Activated T-helper 17 cell treated with anti-CD3 and anti-CD28 coated beads, Interleukin-2, amount 50 U/mL, for 72 hours (primary cell): ENCODE measurements around the gene PITPNM1. TPM values are rescaled to one million over a fixed set of nuclear protein-coding genes. Genes with fewer than 3 reads are reported as not detected.

Experiments used
- ATAC-seq: fragments of 150-1000 bp; cut with Tn5 transposase; replicated peaks from 2 replicates; pipeline ENCODE4 v1.10.0; 2021; ENCODE audit warnings: mild to moderate bottlenecking, moderate library complexity
- H3K27ac Mint-ChIP-seq: one replicate; pipeline ENCODE4 v1.8.0; 2022; ENCODE audit warnings: mixed read lengths
- H3K27me3 Mint-ChIP-seq: one replicate; pipeline ENCODE4 v1.8.0; 2022; ENCODE audit warnings: mixed read lengths
- H3K36me3 Mint-ChIP-seq: one replicate; pipeline ENCODE4 v1.8.0; 2022; ENCODE audit warnings: low read depth, mild to moderate bottlenecking, mixed read lengths
- H3K4me1 Mint-ChIP-seq: one replicate; pipeline ENCODE4 v1.8.0; 2022; ENCODE audit warnings: mixed read lengths
- H3K4me3 Mint-ChIP-seq: one replicate; pipeline ENCODE4 v1.8.0; 2022; ENCODE audit warnings: mild to moderate bottlenecking, mixed read lengths
- H3K9me3 Mint-ChIP-seq: one replicate; pipeline ENCODE4 v1.8.0; 2022; ENCODE audit warnings: mixed read lengths
- total RNA-seq, 2 donors: library from RNA; stranded (reverse); gene quantifications; one replicate each; pipeline ENCODE4 v1.2.3, GENCODE V29; 2022

The PITPNM1 gene
- total RNA-seq, 2 donors from 2014 or later, result 97.9 to 111 TPM

DNA sequence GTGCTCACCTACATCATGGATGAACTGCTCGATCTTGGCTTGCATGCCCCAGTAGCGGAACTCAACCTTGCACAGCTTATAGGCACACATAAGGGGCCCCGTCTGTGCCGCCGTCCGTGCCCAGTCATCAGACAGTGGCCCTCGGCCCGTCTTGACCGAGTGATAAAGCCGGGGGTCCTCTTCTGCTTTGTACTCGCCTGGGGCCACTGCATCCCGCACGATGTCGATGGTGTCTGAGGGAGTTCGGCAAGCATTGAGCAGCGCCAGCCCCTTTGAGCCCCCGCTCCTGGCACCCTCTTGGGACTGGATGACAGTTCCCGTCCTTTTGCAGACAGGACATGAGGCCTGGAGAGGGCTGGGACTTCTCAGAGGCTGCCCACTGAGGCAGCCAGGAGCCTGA lies 3.3 kb downstream of the PITPNM1 start:
- H3K27me3 Mint-ChIP-seq, result no peaks in the 10 kb centered on the region
- peaks cover 91% of the 10 kb centered on the region for H3K36me3 Mint-ChIP-seq
- ATAC-seq, result no peak
- no peak overlapping the region for H3K4me3 Mint-ChIP-seq
- H3K4me1 Mint-ChIP-seq, result peaks cover 23% of the 10 kb centered on the region
- H3K27ac Mint-ChIP-seq, result no peak overlapping the region
- no peaks in the 10 kb centered on the region for H3K9me3 Mint-ChIP-seq

DNA sequence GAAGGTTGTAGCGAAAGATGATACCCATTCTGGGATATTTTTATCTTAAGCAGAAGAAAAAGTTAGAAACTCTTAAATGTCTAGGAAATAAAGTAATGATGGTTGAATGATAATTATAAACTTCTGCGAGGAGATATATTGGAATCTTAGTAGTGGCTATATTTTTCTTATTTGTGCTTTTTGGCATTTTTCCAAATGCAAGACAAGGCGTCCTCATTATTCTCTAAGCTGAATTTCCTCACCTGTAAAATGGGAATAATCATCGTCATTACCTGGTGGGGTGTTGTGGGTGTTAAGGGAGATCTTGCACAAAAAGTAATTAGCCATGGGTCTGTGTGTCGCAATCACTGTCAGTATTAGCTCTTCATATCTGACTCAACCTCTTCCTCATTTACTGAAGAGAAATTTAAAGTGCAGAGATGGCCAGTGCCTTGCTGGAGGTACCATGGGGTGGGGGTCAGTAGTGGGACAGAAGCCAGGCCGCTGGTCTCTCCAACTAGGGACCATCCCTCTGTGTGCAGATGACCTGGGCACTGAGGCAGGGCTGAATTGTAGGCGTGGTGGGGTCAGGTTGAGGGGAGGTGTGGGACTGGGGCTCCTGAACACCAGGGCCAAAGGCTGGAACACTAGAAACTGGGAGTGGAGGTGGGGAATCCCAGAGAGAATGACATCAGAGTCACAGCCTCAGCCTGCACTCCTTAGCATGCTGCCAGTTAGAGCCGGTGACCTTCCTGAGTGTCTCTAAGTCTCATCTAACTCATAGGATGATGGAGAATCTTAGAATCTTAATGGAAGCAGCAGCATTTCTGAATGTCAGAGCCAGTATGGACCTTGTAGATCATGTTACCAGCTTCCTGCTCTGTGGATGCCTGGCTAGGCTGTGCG lies 4.1 kb downstream of the PITPNM1 start:
- peaks cover 91% of the 10 kb centered on the region for H3K36me3 Mint-ChIP-seq

DNA sequence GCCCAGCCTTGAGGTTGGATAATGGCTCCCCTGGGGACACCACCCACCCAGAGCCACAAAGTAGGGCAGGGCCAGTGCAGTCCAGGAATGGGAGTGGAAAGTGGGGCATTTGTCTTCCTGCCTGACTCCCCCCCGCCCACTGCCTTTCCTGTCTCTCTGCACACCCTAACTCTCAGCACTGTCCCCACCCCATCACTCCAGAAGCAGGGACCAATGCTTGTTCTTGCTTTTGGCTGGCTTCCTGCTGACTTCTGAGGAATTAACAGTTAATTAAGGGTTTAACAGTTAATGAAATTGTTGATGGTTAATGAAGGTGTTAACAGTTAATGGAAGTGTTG lies 4.7 kb downstream of the PITPNM1 start:
- ATAC-seq, result no peak
- Mint-ChIP-seq H3K36me3 (peaks cover 91% of the 10 kb centered on the region), H3K27me3 (no peaks in the 10 kb centered on the region), H3K9me3 (no peaks in the 10 kb centered on the region), H3K27ac (peak overlapping the region; percentile 55), H3K4me1 (peaks cover 18% of the 10 kb centered on the region), H3K4me3 (peak overlapping the region; percentile 21)

More for the DNA sequence above, 4.1 kb downstream of the PITPNM1 start:
- ATAC-seq, result no peak
- Mint-ChIP-seq H3K27me3 (no peaks in the 10 kb centered on the region), H3K4me3 (peak overlapping the region; percentile 21), H3K27ac (peak overlapping the region; percentile 55), H3K9me3 (no peaks in the 10 kb centered on the region), H3K4me1 (peaks cover 18% of the 10 kb centered on the region)

DNA sequence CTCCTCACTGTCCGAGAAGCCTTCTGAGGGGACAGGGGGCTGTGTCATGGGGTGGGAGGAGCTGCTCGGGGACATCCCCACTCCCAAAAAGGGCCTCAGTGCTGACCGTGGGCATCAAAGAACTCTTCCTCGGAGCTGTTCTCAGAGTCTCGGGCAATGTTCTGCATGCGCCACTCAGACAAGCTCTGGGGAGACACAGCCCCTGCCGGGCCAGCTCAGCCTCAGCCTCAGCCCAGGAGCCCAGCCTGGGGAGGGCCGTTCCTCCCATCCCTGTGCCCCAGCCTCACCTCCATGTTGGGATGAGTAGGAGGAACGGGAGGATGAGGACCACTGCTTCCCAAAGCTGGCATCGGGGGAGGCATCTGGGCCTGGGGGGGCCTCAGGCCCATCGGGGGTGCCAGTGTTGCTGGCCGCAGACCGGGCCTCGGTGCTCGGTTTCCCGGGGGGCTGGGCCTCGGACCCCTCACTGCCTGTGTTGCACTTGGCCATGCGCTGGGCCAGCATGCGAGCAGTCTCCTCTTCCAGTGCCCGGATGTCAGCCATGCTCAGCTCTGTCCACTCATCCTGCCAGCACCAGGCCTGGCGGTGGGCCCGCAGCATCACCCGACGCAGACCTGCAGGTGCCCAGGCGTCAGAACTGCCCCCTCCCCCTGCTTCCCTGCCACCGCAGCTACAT lies 5.2 kb downstream of the PITPNM1 start:
- H3K27me3 Mint-ChIP-seq, result no peaks in the 10 kb centered on the region

DNA sequence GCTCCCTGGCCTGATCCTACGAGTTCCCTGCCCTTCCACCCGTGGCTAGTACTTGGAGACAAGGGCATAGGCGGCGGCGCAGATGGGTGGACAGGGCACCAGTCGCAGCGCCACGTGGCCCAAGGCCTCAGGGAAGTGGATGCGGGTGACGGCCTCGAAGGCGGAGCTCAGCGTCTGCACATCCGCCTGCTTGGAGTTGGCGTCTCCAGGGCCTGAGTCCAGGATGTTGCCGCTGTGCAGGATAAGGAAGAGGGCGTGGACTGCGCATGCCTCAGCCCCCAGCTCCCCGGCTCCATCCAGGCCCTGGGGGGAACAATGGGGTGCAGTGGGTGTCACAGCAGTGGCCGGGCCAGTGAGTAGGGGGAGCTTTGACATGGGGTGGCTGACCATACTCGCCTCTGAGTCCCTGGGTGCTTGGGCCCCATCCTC lies 6.6 kb downstream of the PITPNM1 start:
- Mint-ChIP-seq H3K27me3 (no peaks in the 10 kb centered on the region), H3K4me3 (no peak overlapping the region), H3K4me1 (peaks cover 18% of the 10 kb centered on the region), H3K36me3 (peaks cover 92% of the 10 kb centered on the region), H3K27ac (no peak overlapping the region), H3K9me3 (no peaks in the 10 kb centered on the region)
- ATAC-seq, result no peak

More for the DNA sequence above, 5.2 kb downstream of the PITPNM1 start:
- no peak overlapping the region for H3K4me3 Mint-ChIP-seq
- no peak overlapping the region for H3K27ac Mint-ChIP-seq
- peaks cover 90% of the 10 kb centered on the region for H3K36me3 Mint-ChIP-seq
- H3K9me3 Mint-ChIP-seq, result no peaks in the 10 kb centered on the region
- H3K4me1 Mint-ChIP-seq, result peaks cover 18% of the 10 kb centered on the region
- ATAC-seq, result no peak

DNA sequence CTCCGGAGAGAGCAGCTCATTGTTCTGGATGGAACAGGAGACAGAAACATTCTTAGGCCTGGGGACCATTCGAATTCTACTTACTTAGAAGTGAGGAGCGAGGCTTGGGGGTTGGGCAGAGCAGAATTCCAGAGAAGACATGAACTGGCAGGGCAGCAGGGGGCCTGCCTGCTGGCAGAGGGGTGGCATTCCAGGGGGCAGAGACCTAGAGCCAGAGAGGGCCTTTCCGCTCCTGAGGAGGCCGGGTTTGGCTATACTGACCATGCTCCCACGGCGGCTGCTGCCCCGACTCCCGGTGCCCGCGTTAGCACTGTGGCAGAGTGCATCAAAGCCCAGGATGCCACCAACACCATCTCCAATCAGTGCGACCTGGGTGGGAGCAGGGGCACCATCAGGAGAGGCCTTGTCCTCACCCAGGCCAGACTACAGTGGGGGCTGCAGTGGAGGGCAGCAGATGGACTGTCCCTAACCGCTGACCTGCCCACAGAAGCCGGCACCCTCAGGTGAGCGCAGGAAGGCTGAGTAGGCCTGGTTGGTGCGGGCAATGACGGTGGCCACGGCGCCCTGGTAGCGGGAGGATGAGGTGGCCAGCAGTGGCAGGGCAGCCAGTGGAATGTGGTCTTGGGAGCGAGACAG lies 7.4 kb downstream of the PITPNM1 start:
- peaks cover 88% of the 10 kb centered on the region for H3K36me3 Mint-ChIP-seq
- H3K4me1 Mint-ChIP-seq, result peaks cover 13% of the 10 kb centered on the region
- H3K27ac Mint-ChIP-seq, result no peak overlapping the region
- no peak for ATAC-seq
- H3K9me3 Mint-ChIP-seq, result no peaks in the 10 kb centered on the region
- no peak overlapping the region for H3K4me3 Mint-ChIP-seq
- H3K27me3 Mint-ChIP-seq, result no peaks in the 10 kb centered on the region

DNA sequence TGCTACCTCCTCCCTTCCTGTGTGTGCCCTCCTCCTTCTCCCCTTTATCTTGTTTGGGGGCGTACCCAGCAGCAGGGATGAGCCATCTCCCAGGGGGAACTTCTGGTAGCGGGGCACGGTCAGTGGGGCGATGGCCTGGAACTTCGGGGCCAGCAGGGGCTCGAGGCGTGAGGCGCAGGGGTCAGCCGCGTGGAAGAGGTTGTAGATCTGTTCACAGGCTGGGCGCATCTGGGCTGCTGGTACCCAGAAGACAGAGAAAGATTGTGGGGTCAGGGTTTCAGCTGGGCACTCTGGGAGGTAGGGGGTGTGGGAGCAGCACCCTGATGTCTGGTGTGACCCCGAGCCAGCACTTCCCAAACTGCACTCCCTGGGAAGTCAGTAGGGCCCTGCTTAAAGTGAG lies 9.1 kb downstream of the PITPNM1 start:
- Mint-ChIP-seq H3K36me3 (peaks cover 85% of the 10 kb centered on the region), H3K4me3 (no peak overlapping the region), H3K9me3 (no peaks in the 10 kb centered on the region), H3K27me3 (no peaks in the 10 kb centered on the region), H3K4me1 (peaks cover 8% of the 10 kb centered on the region), H3K27ac (no peak overlapping the region)
- ATAC-seq, result no peak

DNA sequence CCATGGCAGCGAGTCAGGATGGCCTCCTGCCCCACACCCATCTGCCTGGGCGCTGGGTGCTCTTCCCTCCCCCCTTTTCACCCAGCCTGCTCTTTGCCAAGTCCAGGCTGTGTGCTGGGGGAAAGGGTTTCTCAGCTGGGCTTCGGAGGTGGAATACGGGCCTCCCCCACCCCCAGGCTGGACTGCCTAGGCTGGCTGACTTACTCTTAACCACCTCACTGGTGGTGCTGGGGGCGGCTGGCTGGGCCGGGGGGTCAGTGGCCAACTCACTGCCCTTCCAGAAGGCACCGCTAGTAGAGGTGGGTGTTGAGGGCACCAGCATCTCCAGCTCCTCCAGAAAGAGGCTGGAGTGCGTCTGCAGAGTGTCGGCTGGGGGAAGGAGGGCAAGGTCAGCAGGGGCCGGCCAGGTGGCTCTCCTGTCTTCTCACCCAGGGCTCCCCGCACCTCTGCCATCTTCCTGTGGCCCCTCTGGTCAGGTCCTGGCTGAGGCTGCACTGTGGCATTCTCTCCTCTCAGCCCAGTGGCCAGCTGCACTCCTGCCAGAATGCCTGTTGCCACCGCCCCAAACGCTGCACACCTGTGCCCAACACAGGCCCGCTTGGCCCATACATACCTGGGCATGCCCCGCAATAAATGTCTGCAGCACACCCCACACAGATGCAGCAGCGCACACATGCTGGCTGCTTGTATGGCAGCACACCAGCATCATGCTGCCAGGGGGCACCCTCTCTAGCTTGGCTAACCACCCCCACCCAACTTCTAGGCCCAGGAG lies 9.7 kb downstream of the PITPNM1 start:
- Mint-ChIP-seq H3K4me1 (peaks cover 1% of the 10 kb centered on the region), H3K4me3 (no peak overlapping the region), H3K36me3 (peaks cover 85% of the 10 kb centered on the region), H3K27ac (no peak overlapping the region), H3K9me3 (no peaks in the 10 kb centered on the region), H3K27me3 (no peaks in the 10 kb centered on the region)
- ATAC-seq, result no peak

DNA sequence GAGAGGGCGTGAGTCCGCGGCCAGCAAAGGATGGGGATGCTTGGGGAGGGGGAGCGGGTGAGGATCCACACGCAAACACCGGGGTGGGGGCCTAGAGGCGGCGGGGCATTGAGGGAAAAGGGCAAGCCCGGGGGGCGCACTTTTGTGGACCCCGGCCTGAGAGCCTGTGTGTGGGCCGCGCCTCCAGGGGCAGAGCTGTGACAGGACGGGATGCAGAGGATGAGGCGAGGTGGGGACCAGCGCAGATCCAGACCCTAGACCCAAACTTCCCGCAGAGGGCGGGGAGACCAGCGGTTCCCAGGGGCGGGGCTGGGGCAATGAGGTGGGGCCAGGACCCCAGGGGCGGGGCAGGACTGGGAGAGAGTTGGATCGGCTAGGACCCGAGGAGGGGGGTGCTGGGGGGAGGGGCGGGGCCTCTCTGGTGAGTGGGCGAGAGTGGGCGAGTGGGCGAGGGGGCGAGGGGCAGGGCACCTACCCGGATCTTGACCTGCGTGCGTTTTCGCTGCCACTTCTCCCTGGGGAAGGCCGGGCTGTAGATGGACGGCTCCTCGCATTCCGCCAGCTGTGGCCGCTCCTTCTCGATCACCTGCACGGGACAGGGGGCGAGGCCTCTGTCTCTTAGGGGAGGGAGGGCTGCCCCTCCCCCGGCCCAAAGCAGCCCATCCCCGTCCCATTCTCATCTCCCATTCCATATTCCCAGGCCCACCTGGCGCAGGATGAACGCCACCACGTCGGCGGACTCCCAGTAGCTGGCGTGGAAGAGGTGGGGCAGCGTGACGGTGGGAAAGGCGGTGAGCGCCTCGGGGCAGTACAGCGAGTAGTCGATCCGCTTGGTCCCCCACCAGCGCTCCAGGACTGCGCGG lies 10.6 kb downstream of the PITPNM1 start:
- no peaks in the 10 kb centered on the region for H3K9me3 Mint-ChIP-seq
- peaks cover 4% of the 10 kb centered on the region for H3K4me1 Mint-ChIP-seq
- no peak overlapping the region for H3K27ac Mint-ChIP-seq
- peaks cover 87% of the 10 kb centered on the region for H3K36me3 Mint-ChIP-seq
- no peaks in the 10 kb centered on the region for H3K27me3 Mint-ChIP-seq
- no peak overlapping the region for H3K4me3 Mint-ChIP-seq
- no peak for ATAC-seq

DNA sequence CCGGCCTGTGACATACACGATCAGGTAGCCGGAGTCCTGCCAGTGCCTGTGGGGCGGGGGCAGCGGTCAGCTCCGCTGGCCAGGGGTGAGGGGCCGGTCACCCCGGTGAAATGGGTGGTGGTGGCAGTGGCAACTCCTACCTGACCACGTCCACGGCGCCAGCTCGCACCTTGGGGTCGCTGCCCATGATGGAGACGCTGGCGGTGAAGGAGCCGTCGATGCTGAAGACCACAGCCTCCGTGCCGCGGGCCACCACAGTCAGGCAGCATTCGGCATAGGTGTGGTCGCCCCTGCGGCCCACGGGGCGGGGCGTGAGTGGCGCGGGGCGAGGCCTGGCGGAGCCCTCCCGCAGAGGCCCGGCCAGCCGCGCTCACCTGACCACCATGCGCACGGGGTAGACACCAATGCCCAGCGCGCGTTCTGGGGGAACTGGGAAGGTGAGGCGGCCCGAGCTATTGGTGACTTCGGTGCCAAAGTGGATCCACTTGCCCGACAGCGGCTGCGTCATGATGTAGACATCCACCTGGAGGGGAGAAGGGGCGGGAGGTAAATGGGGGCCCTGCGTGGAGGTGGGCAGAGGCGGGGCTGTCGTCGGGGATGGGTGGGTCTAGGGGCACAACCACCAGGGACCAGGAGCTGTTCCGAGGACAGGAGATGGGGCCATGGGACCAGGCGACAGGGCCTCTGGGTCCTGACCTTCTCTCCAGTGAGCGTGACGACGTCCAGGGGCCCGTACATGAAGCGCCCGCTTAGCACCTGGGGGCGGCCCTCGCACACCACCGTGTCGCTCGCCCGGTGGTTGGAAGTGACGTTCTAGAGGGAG lies 11.4 kb downstream of the PITPNM1 start:
- ATAC-seq, result no peak
- H3K4me3 Mint-ChIP-seq, result no peak overlapping the region
- H3K27me3 Mint-ChIP-seq, result no peaks in the 10 kb centered on the region
- H3K4me1 Mint-ChIP-seq, result peaks cover 7% of the 10 kb centered on the region
- H3K27ac Mint-ChIP-seq, result no peak overlapping the region
- H3K9me3 Mint-ChIP-seq, result no peaks in the 10 kb centered on the region
- peaks cover 87% of the 10 kb centered on the region for H3K36me3 Mint-ChIP-seq

DNA sequence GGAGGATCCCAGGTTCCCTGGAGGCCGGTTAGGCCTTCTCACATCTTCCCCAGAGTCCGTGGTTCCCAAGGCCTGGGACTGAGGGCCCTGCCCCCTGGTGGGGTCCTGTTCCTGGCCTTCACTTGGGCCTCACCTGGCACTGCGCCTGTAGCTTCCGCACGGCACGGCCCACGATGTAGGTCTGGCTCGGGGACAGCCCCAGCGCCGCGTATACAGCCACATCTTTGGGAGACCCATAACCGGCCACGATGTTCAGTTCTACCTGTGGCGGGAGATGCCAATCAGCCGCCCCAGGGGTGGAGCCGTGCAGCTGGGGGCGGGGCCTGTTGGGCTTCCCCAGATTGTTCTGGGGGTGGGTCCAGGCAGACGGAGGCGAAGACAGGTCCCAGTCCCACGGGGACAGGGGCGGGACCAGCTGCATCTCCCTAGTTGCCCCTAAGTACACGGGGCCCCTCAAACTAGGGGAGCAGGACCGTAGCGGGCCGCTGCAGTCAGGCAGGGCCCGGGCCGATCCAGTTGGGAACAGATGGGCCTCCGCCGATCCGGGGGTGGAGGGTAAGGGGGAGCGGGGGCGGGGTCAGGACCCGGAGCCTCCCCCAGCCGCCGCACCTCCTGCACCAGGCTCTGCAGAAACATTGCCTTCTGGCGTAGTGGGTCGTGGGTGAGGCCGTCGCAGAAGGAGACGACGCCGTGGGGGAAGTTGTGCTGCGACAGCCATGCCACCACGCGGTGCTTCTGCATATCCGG lies 12.2 kb downstream of the PITPNM1 start:
- Mint-ChIP-seq H3K9me3 (no peaks in the 10 kb centered on the region), H3K27me3 (no peaks in the 10 kb centered on the region), H3K36me3 (peaks cover 87% of the 10 kb centered on the region), H3K4me1 (peaks cover 9% of the 10 kb centered on the region), H3K27ac (no peak overlapping the region), H3K4me3 (no peak overlapping the region)
- peak; percentile 37 for ATAC-seq

DNA sequence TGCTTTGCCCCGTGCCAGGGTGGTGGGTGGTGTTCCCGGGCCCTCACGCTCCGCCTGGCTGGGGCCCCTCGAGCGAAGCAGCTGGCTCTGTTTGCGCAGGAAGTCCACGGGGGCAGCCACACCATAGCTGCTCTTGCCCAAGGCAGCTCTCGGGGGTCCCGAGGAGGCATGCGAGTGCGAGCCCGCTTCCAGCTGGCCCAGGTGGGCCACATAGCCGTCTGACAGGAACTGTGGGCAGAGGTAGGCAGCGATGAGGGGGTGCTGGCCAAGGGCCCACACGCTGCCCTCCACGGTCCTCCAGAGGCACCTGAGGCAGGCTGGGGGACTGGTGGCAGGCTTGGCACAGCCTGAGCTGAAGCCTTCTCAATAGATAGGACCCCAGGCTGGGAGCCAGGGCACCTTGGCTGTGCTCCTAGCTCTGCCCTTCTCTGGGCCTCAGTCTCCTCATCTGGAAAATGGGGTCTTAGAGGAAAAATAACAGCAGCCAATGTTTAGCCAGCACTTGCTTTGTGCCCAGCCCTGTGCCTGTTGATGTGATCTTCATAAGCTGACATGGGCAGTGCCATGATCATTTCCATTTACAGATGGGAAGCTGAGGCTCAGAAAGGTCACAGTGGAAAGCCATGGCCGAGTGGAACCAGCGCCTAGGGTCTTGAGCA lies 13.0 kb downstream of the PITPNM1 start:
- no peaks in the 10 kb centered on the region for H3K9me3 Mint-ChIP-seq
- no peaks in the 10 kb centered on the region for H3K27me3 Mint-ChIP-seq
- H3K4me1 Mint-ChIP-seq, result peaks cover 16% of the 10 kb centered on the region
- no peak overlapping the region for H3K27ac Mint-ChIP-seq
- H3K36me3 Mint-ChIP-seq, result peaks cover 87% of the 10 kb centered on the region
- ATAC-seq, result no peak
- no peak overlapping the region for H3K4me3 Mint-ChIP-seq
